GM19463 (cell line): Measurements from ENCODE around the gene GPSM3.
"Not testable (repeated sequence)": the region's sequence is repeated elsewhere in the genome, so short reads cannot be mapped to it uniquely, and the experiment has no call there.

ENCODE experiments used
- ATAC-seq: cut with Tn5 transposase; IDR thresholded peaks from one replicate; pipeline ENCODE4 v1.9.1; 2021; ENCODE audit warnings: mild to moderate bottlenecking, moderate library complexity; ENCODE audit not compliant: unreplicated experiment

The GPSM3 gene

GRCh38 chr6:32192608-32193039, at the start of gene GPSM3:
Gene GPSM3, minus strand, starts transcription at chr6:32192643. Its CDS starts 130 bp downstream, at chr6:32192513.
- ATAC-seq: no peak

- no peak for ATAC-seq
Measured at GRCh38 chr6:32240686-32241085, 48.2 kb upstream of the GPSM3 start.

GRCh38 chr6:32239462-32239861, 47.0 kb upstream of the GPSM3 start:
- no peak for ATAC-seq

GRCh38 chr6:32234934-32235333, 42.5 kb upstream of the GPSM3 start:
- no peak for ATAC-seq

GRCh38 chr6:32226434-32226833, 34.0 kb upstream of the GPSM3 start:
- no peak for ATAC-seq

GRCh38 chr6:32224696-32225095, 32.3 kb upstream of the GPSM3 start:
- peak; percentile 67 for ATAC-seq

- ATAC-seq: no peak
Measured at GRCh38 chr6:32223258-32224235, 31.1 kb upstream of the GPSM3 start, which contains the start of gene NOTCH4. Gene NOTCH4, minus strand, starts transcription at chr6:32224067. Its CDS starts 139 bp downstream, at chr6:32223928.

GRCh38 chr6:32222333-32223230, 30.1 kb upstream of the GPSM3 start:
- ATAC-seq: no peak

GRCh38 chr6:32220021-32220420, 27.6 kb upstream of the GPSM3 start:
- ATAC-seq: no peak

GRCh38 chr6:32218167-32218566, 25.7 kb upstream of the GPSM3 start:
- ATAC-seq: no peak

- no peak for ATAC-seq
Measured at GRCh38 chr6:32216998-32217397, 24.6 kb upstream of the GPSM3 start.

- no peak for ATAC-seq
Measured at GRCh38 chr6:32216285-32216684, 23.8 kb upstream of the GPSM3 start.

GRCh38 chr6:32215617-32216016, 23.2 kb upstream of the GPSM3 start:
- ATAC-seq: no peak

- no peak for ATAC-seq
Measured at GRCh38 chr6:32214126-32214525, 21.7 kb upstream of the GPSM3 start.

- no peak for ATAC-seq
Measured at GRCh38 chr6:32213649-32214048, 21.2 kb upstream of the GPSM3 start.

GRCh38 chr6:32212076-32212760, 19.8 kb upstream of the GPSM3 start:
- no peak for ATAC-seq

- not testable (repeated sequence) for ATAC-seq
Measured at GRCh38 chr6:32211432-32211831, 19.0 kb upstream of the GPSM3 start.

GRCh38 chr6:32210191-32210601, 17.8 kb upstream of the GPSM3 start:
- ATAC-seq: no peak

- ATAC-seq: no peak
Measured at GRCh38 chr6:32208996-32209395, 16.6 kb upstream of the GPSM3 start.

GRCh38 chr6:32204268-32204715, 11.8 kb upstream of the GPSM3 start:
- ATAC-seq: no peak
